GM12878 (cell line): ENCODE data around the gene AKR1C3. TPM values are rescaled to one million over a fixed set of nuclear protein-coding genes. Genes with fewer than 3 reads are reported as not detected.

Source experiments
- ATAC-seq: fragments of 200-7000 bp; cut with Tn5 transposase; 3 replicates; pipeline ENCODE4 v1.9.1; 2020; ENCODE audit warnings: mild to moderate bottlenecking, moderate library complexity
- BruUV-seq: library from RNA; stranded (reverse); fragments of 400-500 nt; replicated peaks from 2 replicates; lab custom pipeline; 2021; lab: Mats Ljungman, UMichigan
- CTCF ChIA-PET: fragments of 300-600 bp; sonication (Branson Sonifier 250); formaldehyde crosslinking; extraction: SDS; loops from one replicate; lab custom pipeline; 2021; ENCODE audit warnings: inconsistent platforms; lab: Yijun Ruan, JAX
- POLR2A ChIA-PET: fragments of 350-600 bp; formaldehyde crosslinking; extraction: SDS; loops from one replicate; lab custom pipeline; 2021; ENCODE audit warnings: inconsistent platforms; lab: Charles Lee
- RAD21 ChIA-PET: fragments of 300-600 bp; sonication (Branson Sonifier 250); formaldehyde crosslinking; loops from one replicate; lab custom pipeline; 2023; ENCODE audit warnings: antibody characterized with exemption; ENCODE audit not compliant: unreplicated experiment; lab: Charles Lee
- SMC1A ChIA-PET: fragments of 300-600 bp; sonication (Branson Sonifier 250); formaldehyde crosslinking; loops from one replicate; lab custom pipeline; 2023; ENCODE audit not compliant: unreplicated experiment, uncharacterized antibody; lab: Charles Lee
- DNase-seq: peaks from one replicate; pipeline ENCODE4 v3.0.0-alpha.2; 2011; ENCODE audit warnings: low read depth, low spot score
- FAIRE-seq: peaks from 3 replicates; lab custom pipeline; 2011; peaks lifted over from hg19 to GRCh38; lab: Jason Lieb, UNC
- H2AFZ ChIP-seq: 2 replicates; pipeline ENCODE4 v1.6.0; 2011; ENCODE audit warnings: low read depth, low read length, control low read depth; ENCODE audit not compliant: control insufficient read depth
- H3K27ac ChIP-seq: 2 replicates; pipeline ENCODE4 v1.5.1; 2011; ENCODE audit warnings: control low read depth; ENCODE audit not compliant: control insufficient read depth, insufficient read depth
- H3K27me3 ChIP-seq, 2 experiments: replicated peaks in 1 of 2; 2 replicates each; pipeline versions ENCODE4 v1.6.0 to v1.6.1; 2011; ENCODE audit warnings: low read length in 1 of 2; ENCODE audit not compliant: control insufficient read depth in 2 of 2, insufficient read depth in 2 of 2
- H3K36me3 ChIP-seq, 2 experiments: 2 replicates each; pipeline ENCODE4 v1.5.1; 2011; ENCODE audit warnings: low read length in 1 of 2; ENCODE audit not compliant: control insufficient read depth in 2 of 2, insufficient read depth in 2 of 2
- H3K4me1 ChIP-seq: 2 replicates; pipeline ENCODE4 v1.6.1; 2011; ENCODE audit warnings: mild to moderate bottlenecking, low read length, moderate library complexity, mixed read lengths; ENCODE audit not compliant: control insufficient read depth, insufficient read depth
- H3K4me2 ChIP-seq: 2 replicates; pipeline ENCODE4 v1.6.0; 2011; ENCODE audit warnings: control low read depth; ENCODE audit not compliant: control insufficient read depth, insufficient read depth
- H3K4me3 ChIP-seq: fragments of 200-600 bp; sonication (generic); 2 replicates; pipeline ENCODE4 v1.5.1; 2016
- H3K79me2 ChIP-seq: 2 replicates; pipeline ENCODE4 v1.6.0; 2011; ENCODE audit warnings: low read length; ENCODE audit not compliant: control insufficient read depth, insufficient read depth
- H3K9ac ChIP-seq: 2 replicates; pipeline ENCODE4 v1.8.0; 2011; ENCODE audit warnings: low read length, control low read depth, mixed read lengths; ENCODE audit not compliant: control insufficient read depth, insufficient read depth
- H3K9me3 ChIP-seq: replicated peaks from 3 replicates; pipeline ENCODE4 v1.5.1; 2011; ENCODE audit warnings: mild to moderate bottlenecking, low read length; ENCODE audit not compliant: control insufficient read depth, insufficient read depth
- H4K20me1 ChIP-seq: 2 replicates; pipeline ENCODE4 v1.6.0; 2011; ENCODE audit not compliant: control insufficient read depth, insufficient read depth
- EED ChIP-seq: sonication (generic); IDR thresholded peaks from 2 replicates; pipeline ENCODE4 v1.6.1; 2016; ENCODE audit warnings: antibody characterized with exemption, low read depth
- NFYA ChIP-seq: IDR thresholded peaks from 2 replicates; pipeline ENCODE4 v1.6.1; 2011; ENCODE audit warnings: low read depth, mild to moderate bottlenecking, low read length, improper control_type of control experiment, borderline replicate concordance
- NR2C2 ChIP-seq: IDR thresholded peaks from 2 replicates; pipeline ENCODE4 v1.6.1; 2011; ENCODE audit warnings: borderline replicate concordance, low read depth; ENCODE audit not compliant: control insufficient read depth, insufficient read length
- PAX8 ChIP-seq: fragments of 450-650 bp; IDR thresholded peaks from 2 replicates; pipeline ENCODE4 v1.6.1; 2017; ENCODE audit warnings: mild to moderate bottlenecking, moderate library complexity
- PML ChIP-seq: IDR thresholded peaks from 2 replicates; pipeline ENCODE4 v1.6.1; 2012; ENCODE audit warnings: low read length, inconsistent platforms
- POU2F2 ChIP-seq: IDR thresholded peaks from 3 replicates; pipeline ENCODE4 v1.6.1; 2011; ENCODE audit warnings: low read depth, mild to moderate bottlenecking, low read length, borderline replicate concordance
- RAD51 ChIP-seq: fragments of 450-650 bp; IDR thresholded peaks from 2 replicates; pipeline ENCODE4 v1.6.1; 2016; ENCODE audit warnings: moderate library complexity, mild to moderate bottlenecking, inconsistent platforms
- RCOR1 ChIP-seq: conservative IDR thresholded peaks from 2 replicates; pipeline ENCODE4 v1.6.1; 2012; ENCODE audit warnings: low read depth, low read length, improper control_type of control experiment
- RELA ChIP-seq: fragments of 450-650 bp; IDR thresholded peaks from 2 replicates; pipeline ENCODE4 v1.8.0; 2014; ENCODE audit warnings: borderline replicate concordance; ENCODE audit not compliant: partially characterized antibody
- ZBTB40 ChIP-seq: fragments of 450-650 bp; IDR thresholded peaks from 2 replicates; pipeline ENCODE4 v1.6.1; 2016; ENCODE audit warnings: mild to moderate bottlenecking, moderate library complexity, borderline replicate concordance
- whole genome bisulfite sequencing: methylation state at CpG from one replicate; pipeline ENCODE4 v1.1.6; 2016; ENCODE audit warnings: low lambda C conversion rate; ENCODE audit not compliant: insufficient replicate concordance, insufficient coverage; ENCODE audit errors: missing lambda C conversion rate; 5-methylcytosine and 5-hydroxymethylcytosine counted together
- in situ Hi-C: fragments of 300-500 bp; cut with MboI; formaldehyde crosslinking; loops from 9 replicates; pipeline ENCODE4 v1.14.3; 2018; ENCODE audit warnings: mixed read lengths
- intact Hi-C: fragments of 100-400 bp; cut with micrococcal nuclease; formaldehyde crosslinking; loops from one replicate; pipeline ENCODE4 v1.14.2; 2022; ENCODE audit not compliant: unreplicated experiment
- polyA plus RNA-seq, 11 experiments: library from polyadenylated mRNA; depleted of rRNA in 4 of 11; unstranded in 6 of 11; stranded (reverse) in 5 of 11; fragments of >200 nt; fragmentation: Nextera tagmentation in 4 of 11; fragmentation: Illumina TruSeq in 1 of 11; extraction: Ambion mirVana in 4 of 11; extraction: Trizol in 1 of 11; gene quantifications; 1 replicate in 1 of 11; 2 replicates in 10 of 11; pipeline versions ENCODE4 v1.2.1 to v1.2.3, GENCODE V29; 2011 to 2016; ENCODE audit warnings: inconsistent platforms in 2 of 11, missing spikeins in 2 of 11, low read depth in 1 of 11
- total RNA-seq, 4 experiments: library from RNA; depleted of rRNA in 3 of 4; stranded (reverse); fragments of >200 nt in 3 of 4; fragmentation: Illumina TruSeq in 1 of 4; extraction: Trizol in 1 of 4; gene quantifications; 2 replicates each; pipeline versions ENCODE4 v1.2.1 to v1.2.3, GENCODE V29; 2013 to 2021

AKR1C3 gene
- total and polyA plus RNA-seq, 10 of the 15 experiments (the other 5 are each of a cell fraction or from before 2014, with no cell fraction given) = 0.26 to 0.35 TPM; not detected in 8

- H3K4me3 ChIP-seq = no peak overlapping the region
- ChIA-PET CTCF (no interaction called here), RAD21 (no interaction called here), SMC1A (no interaction called here), POLR2A (no interaction called here)
- no peak overlapping the region for H3K4me2 ChIP-seq
- H3K79me2 ChIP-seq = no peaks in the 10 kb centered on the region
- intact Hi-C loops = no loop called here
- no peaks in the 10 kb centered on the region for H3K27me3 ChIP-seq
- H3K9ac ChIP-seq = no peak overlapping the region
- H3K4me1 ChIP-seq = no peaks in the 10 kb centered on the region
- FAIRE-seq (no peak), ATAC-seq (no peak), DNase-seq (no peak)
- no peak overlapping the region for H3K27ac ChIP-seq
- no peaks in the 10 kb centered on the region for H3K9me3 ChIP-seq
- no TSS peak for BruUV-seq
- H2AFZ ChIP-seq = no peak overlapping the region
- H4K20me1 ChIP-seq = no peaks in the 10 kb centered on the region
- no peak for TF ChIP-seq PML
- in situ Hi-C loops = no loop called here
- no peaks in the 10 kb centered on the region for H3K36me3 ChIP-seq
- WGBS = 8% methylated on average over 5 of the region's 5 CpGs
Observed at GRCh38 chr10:5143137-5143536, 48.9 kb downstream of the AKR1C3 start.

GRCh38 chr10:5146920-5147254 is 52.7 kb downstream of the AKR1C3 start:
- no peaks in the 10 kb centered on the region for H3K27me3 ChIP-seq
- DNase-seq (no peak), ATAC-seq (no peak), FAIRE-seq (no peak)
- POLR2A ChIA-PET = no interaction called here
- no peak overlapping the region for H3K9ac ChIP-seq
- no peak for TF ChIP-seq RAD51
- TF ChIP-seq NFYA = no peak
- no peak for TF ChIP-seq POU2F2
- no peak for TF ChIP-seq RCOR1
- TF ChIP-seq EED = no peak
- no peak for TF ChIP-seq RELA
- TF ChIP-seq PAX8 = no peak
- TF ChIP-seq NR2C2 = no peak
- TF ChIP-seq ZBTB40 = no peak
- RAD21 ChIA-PET = no interaction called here
- in situ Hi-C loops (no loop called here), intact Hi-C loops (no loop called here)
- H4K20me1 ChIP-seq = no peaks in the 10 kb centered on the region
- no peaks in the 10 kb centered on the region for H3K9me3 ChIP-seq
- no peak overlapping the region for H3K4me3 ChIP-seq
- H3K4me2 ChIP-seq = no peak overlapping the region
- no peak overlapping the region for H3K27ac ChIP-seq
- H3K4me1 ChIP-seq = no peaks in the 10 kb centered on the region
- 50% methylated on average over 5 of the region's 5 CpGs for WGBS
- BruUV-seq = no TSS peak
- SMC1A ChIA-PET = no interaction called here
- CTCF ChIA-PET = no interaction called here
- no peaks in the 10 kb centered on the region for H3K79me2 ChIP-seq
- no peak overlapping the region for H2AFZ ChIP-seq
- no peaks in the 10 kb centered on the region for H3K36me3 ChIP-seq
